Epithelial cell of esophagus (primary cell): ENCODE results near the gene MKRN1.
"Not testable (repeated sequence)": the region's sequence is repeated elsewhere in the genome, so short reads cannot be mapped to it uniquely, and the experiment has no call there.

Experiments used
- DNase-seq: peaks from one replicate; pipeline ENCODE4 v3.0.0; 2010; ENCODE audit warnings: low read depth
- H3K4me3 ChIP-seq: 2 replicates; pipeline ENCODE4 v1.5.1; 2011; ENCODE audit warnings: mild to moderate bottlenecking, low read length, control low read depth
- CTCF ChIP-seq: IDR thresholded peaks from 2 replicates; pipeline ENCODE4 v1.5.1; 2011; ENCODE audit warnings: low read depth, mild to moderate bottlenecking, low read length, control low read depth, inconsistent platforms; ENCODE audit not compliant: insufficient read depth; ENCODE audit errors: missing control alignments

The MKRN1 gene

GRCh38 chr7:140518370-140519006 lies 39.2 kb upstream of the MKRN1 start:
- H3K4me3 ChIP-seq, result no peak overlapping the region
- TF ChIP-seq CTCF, result no peak
- no peak for DNase-seq

GRCh38 chr7:140517546-140518369 lies 38.5 kb upstream of the MKRN1 start:
- DNase-seq, result peak; percentile 89
- H3K4me3 ChIP-seq, result no peak overlapping the region
- TF ChIP-seq CTCF, result peak; percentile 94

GRCh38 chr7:140512317-140513000 lies 33.2 kb upstream of the MKRN1 start:
- no peak overlapping the region for H3K4me3 ChIP-seq
- no peak for TF ChIP-seq CTCF
- DNase-seq, result peak; percentile 61

GRCh38 chr7:140509789-140510188 lies 30.5 kb upstream of the MKRN1 start:
- no peak for TF ChIP-seq CTCF
- peak; percentile 49 for DNase-seq

GRCh38 chr7:140507556-140507955 lies 28.3 kb upstream of the MKRN1 start:
- DNase-seq, H3K4me3 ChIP-seq: not testable (repeated sequence)

More at GRCh38 chr7:140509789-140510188, 30.5 kb upstream of the MKRN1 start:
- H3K4me3 ChIP-seq, result no peak overlapping the region

- no peak overlapping the region for H3K4me3 ChIP-seq
- DNase-seq, result peak; percentile 66
- peak; percentile 9 for TF ChIP-seq CTCF
Observed at GRCh38 chr7:140506788-140507464, 27.6 kb upstream of the MKRN1 start.

- TF ChIP-seq CTCF, result no peak
- no peak overlapping the region for H3K4me3 ChIP-seq
- no peak for DNase-seq
Observed at GRCh38 chr7:140501966-140502365, 22.7 kb upstream of the MKRN1 start.

GRCh38 chr7:140497807-140498206 lies 18.5 kb upstream of the MKRN1 start:
- H3K4me3 ChIP-seq, DNase-seq: not testable (repeated sequence)
